ENCODE results near the gene ROR1. TPM values are rescaled to one million over a fixed set of nuclear protein-coding genes. Genes with fewer than 3 reads are reported as not detected.

The ROR1 gene
- total RNA-seq, 2 experiments from 2014 or later = 0.47 to 1.4 TPM

DNA sequence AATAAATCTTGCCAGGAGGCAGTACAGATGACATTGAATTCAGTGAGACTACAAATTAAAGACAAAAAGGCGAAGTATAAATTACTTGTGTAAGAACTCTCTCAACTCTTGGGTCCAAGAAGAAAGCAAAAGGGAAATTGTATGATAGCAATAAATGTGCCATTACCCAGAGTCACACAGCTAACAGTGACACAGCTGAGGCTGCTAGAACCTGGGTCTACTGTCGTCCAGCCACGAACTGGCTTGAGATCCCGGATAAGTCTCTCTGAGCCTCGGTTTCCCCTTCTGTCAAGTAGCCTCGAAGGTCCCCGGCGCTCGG, 362 bp upstream of the ROR1 start:
- H3K9me2 ChIP-seq (ENCODE audit: insufficient read depth, low read length) = no peaks in the 10 kb centered on the region
- H3K79me2 ChIP-seq (ENCODE audit: insufficient read depth, low read depth, low read length) = no peaks in the 10 kb centered on the region
- no peaks in the 10 kb centered on the region for H4K20me1 ChIP-seq (ENCODE audit: insufficient read depth, low read length)
- no peak for TF ChIP-seq CTCF (conservative IDR thresholded peaks at IDR 0.05; ENCODE audit: low read length)
- TF ChIP-seq EZH2phosphoT487 (IDR thresholded peaks at IDR 0.05; ENCODE audit: borderline replicate concordance, low read depth, low read length) = no peak
- BruUV-seq (replicated peaks) = no TSS peak
- POLR2A ChIA-PET = interaction anchor here (1.6 kb wide), 1 partner anchor 95 kb away, joined by 4 read pairs; no protein-coding TSS in a partner anchor
- no peaks in the 10 kb centered on the region for H3K9me3 ChIP-seq (ENCODE audit: low read length)
- CTCF ChIA-PET (ENCODE audit: unreplicated experiment) = no interaction called here
- no peak overlapping the region for H3K27ac ChIP-seq (ENCODE audit: low read depth, low read length, poor library complexity, severe bottlenecking)
- peaks cover 29% of the 10 kb centered on the region for H3K4me1 ChIP-seq (ENCODE audit: insufficient read depth, low read length, poor library complexity, severe bottlenecking)
- peak overlapping the region; percentile 67 for H3K4me3 ChIP-seq (ENCODE audit: low read depth, low read length, poor library complexity, severe bottlenecking)
- H3K36me3 ChIP-seq (ENCODE audit: insufficient read depth, low read length) = no peaks in the 10 kb centered on the region
- H3K4me2 ChIP-seq (ENCODE audit: low read length) = peak overlapping the region; percentile 62
- no peak for DNase-seq (ENCODE audit: low spot score)
- H2AFZ ChIP-seq (ENCODE audit: low read length) = peak overlapping the region; percentile 23; the same call in 1 of the 2 replicates
- intact Hi-C loops (cut with micrococcal nuclease; ENCODE audit: unreplicated experiment) = loop anchor here (1.0 to 10.0 kb wide), 5 partner anchors 94 to 471 kb away; no protein-coding TSS in a partner anchor

DNA sequence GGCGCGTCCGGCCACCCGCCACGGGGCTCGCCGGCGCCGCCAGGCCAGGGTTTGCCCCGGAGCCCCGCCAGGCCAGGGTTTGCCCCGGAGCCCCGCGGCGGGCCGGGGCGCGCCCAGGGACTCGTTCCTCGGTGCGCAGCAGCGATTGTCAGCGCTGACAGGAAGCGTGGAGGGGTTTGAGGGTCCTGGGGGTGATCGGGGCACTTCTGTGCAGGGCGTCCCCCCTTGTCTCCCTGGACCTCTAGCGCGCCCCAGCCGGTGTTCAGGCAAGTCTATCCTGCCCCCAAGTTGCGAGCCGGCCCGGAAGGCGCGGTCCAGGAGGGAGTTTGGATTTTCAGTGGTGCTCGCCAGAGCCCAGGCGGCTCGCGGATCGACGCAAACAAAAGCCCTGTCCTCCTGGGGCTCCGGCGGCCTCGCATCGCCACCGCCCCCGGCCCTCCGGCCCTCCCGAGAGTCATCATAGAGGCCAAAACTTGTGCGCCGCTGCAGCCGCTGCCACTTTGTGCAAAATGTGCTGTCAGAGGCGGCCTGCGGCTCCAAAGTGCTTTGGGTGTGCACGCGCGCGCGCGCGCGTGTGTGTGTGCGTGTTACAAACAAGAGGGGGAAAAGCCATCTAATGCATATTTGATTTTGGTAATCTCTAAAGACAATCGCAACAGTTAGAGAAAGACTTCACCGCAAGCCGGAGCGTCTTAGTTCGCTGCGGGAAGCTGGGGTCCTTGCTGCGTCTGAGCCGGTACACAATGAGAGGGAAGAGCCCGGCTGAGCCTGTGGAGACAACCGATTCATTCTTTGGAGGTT, 1.0 kb downstream of the ROR1 start:
- Histone ChIP-seq H3K27ac (ENCODE audit: low read depth, low read length, poor library complexity, severe bottlenecking) (no peak overlapping the region), H3K9me2 (ENCODE audit: insufficient read depth, low read length) (no peaks in the 10 kb centered on the region), H2AFZ (ENCODE audit: low read length) (no peak overlapping the region), H3K36me3 (ENCODE audit: insufficient read depth, low read length) (no peaks in the 10 kb centered on the region), H3K79me2 (ENCODE audit: insufficient read depth, low read depth, low read length) (no peaks in the 10 kb centered on the region), H4K20me1 (ENCODE audit: insufficient read depth, low read length) (no peaks in the 10 kb centered on the region), H3K4me3 (ENCODE audit: low read depth, low read length, poor library complexity, severe bottlenecking) (peak overlapping the region; percentile 61), H3K9me3 (ENCODE audit: low read length) (no peaks in the 10 kb centered on the region), H3K4me1 (ENCODE audit: insufficient read depth, low read length, poor library complexity, severe bottlenecking) (peaks cover 29% of the 10 kb centered on the region), H3K4me2 (ENCODE audit: low read length) (peak overlapping the region; percentile 62)
- intact Hi-C loops (cut with micrococcal nuclease; ENCODE audit: unreplicated experiment) = loop anchor here (5.0 to 10.0 kb wide), 6 partner anchors 52 to 470 kb away; no protein-coding TSS in a partner anchor
- no TSS peak for BruUV-seq (replicated peaks)
- ChIA-PET CTCF (ENCODE audit: unreplicated experiment) (no interaction called here), POLR2A (no interaction called here)
- peak; percentile 22 for DNase-seq (ENCODE audit: low spot score)
- TF ChIP-seq EZH2phosphoT487 (IDR thresholded peaks at IDR 0.05; ENCODE audit: borderline replicate concordance, low read depth, low read length) = no peak
- no peak for TF ChIP-seq CTCF (conservative IDR thresholded peaks at IDR 0.05; ENCODE audit: low read length)

All from OCI-LY7 (cell line).